Right atrium auricular region (tissue), 2 donors: ENCODE data around the gene ADM5. TPM values are rescaled to one million over a fixed set of nuclear protein-coding genes. Genes with fewer than 3 reads are reported as not detected.

Source experiments
- DNase-seq: peaks from one replicate; pipeline ENCODE4 v3.0.0-alpha.2; 2019; ENCODE audit warnings: low spot score
- H3K27ac ChIP-seq, 2 donors: fragments of 200-600 bp; sonication (generic); 1 replicate in 1 of 2; 2 replicates in 1 of 2; pipeline ENCODE4 v1.5.1; 2016 to 2019
- H3K27me3 ChIP-seq, 2 donors: fragments of 200-600 bp; sonication (generic); one replicate each; pipeline versions ENCODE4 v1.5.1 to v1.6.0; 2017 to 2019
- H3K36me3 ChIP-seq: fragments of 200-600 bp; sonication (generic); one replicate; pipeline ENCODE4 v1.5.1; 2016
- H3K4me1 ChIP-seq, 2 donors: fragments of 200-600 bp; sonication (generic); one replicate each; pipeline versions ENCODE4 v1.5.1 to v1.6.0; 2017 to 2019
- H3K4me3 ChIP-seq, 2 donors: fragments of 200-600 bp; sonication (generic); 1 replicate in 1 of 2; 2 replicates in 1 of 2; pipeline ENCODE4 v1.5.1; 2017 to 2019; ENCODE audit warnings: mild to moderate bottlenecking in 1 of 2, moderate library complexity in 1 of 2
- H3K9me3 ChIP-seq, 2 donors: fragments of 200-600 bp; sonication (generic); one replicate each; pipeline ENCODE4 v1.5.1; 2019
- CTCF ChIP-seq, 2 donors: fragments of 200-600 bp; sonication (generic); IDR thresholded peaks; one replicate each; pipeline ENCODE4 v1.5.1; 2019; ENCODE audit warnings: antibody characterized with exemption in 2 of 2
- total RNA-seq, 2 donors: library from RNA; depleted of rRNA; stranded (reverse); fragments of >200 nt; gene quantifications; one replicate each; pipeline ENCODE4 v1.1.0, GENCODE V29; 2016

Gene ADM5
- total RNA-seq, 2 donors from 2014 or later = 0.43 TPM; not detected in 1

DNA sequence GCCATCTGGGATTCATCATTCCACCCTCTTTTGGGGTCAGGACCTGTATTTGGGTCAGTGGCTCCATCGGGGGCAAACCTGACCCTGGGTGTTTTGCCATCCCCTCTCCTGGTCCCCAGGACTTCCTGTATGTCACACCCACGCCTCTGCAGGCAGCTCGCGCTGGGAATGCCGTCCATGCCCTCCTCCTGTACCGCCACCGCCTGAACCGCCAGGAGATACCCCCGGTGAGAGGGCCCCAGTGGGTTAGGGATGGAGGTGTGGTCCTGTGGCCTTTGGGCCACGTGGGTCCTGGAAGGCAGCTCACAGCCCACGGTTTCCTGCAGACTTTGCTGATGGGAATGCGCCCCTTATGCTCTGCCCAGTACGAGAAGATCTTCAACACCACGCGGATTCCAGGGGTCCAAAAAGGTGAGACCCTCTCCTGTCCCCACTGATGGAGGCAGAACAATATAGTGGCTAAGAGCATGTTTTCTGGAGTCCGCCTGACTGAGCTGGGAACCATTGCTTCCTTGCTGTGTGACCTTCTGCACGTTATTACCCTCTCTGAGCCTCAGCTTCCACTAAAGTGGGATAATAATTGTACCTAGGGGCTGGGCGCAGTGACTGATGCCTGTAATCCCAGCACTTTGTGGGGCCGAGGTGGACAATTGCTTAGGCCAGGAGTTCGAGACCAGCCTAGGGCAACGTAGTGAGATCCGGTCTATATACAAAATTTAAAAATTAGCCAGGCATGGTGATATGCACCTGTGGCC lies 15.7 kb downstream of the ADM5 start:
- no peak for TF ChIP-seq CTCF (IDR thresholded peaks at IDR 0.05)
- Histone ChIP-seq H3K9me3 (no peaks in the 10 kb centered on the region), H3K27ac (no peak overlapping the region), H3K36me3 (no peaks in the 10 kb centered on the region), H3K27me3 (no peaks in the 10 kb centered on the region), H3K4me1 (no peaks in the 10 kb centered on the region), H3K4me3 (no peak overlapping the region)
- DNase-seq = no peak

- no peaks in the 10 kb centered on the region for H3K27me3 ChIP-seq
- DNase-seq = no peak
- H3K4me3 ChIP-seq = no peak overlapping the region
- no peaks in the 10 kb centered on the region for H3K36me3 ChIP-seq
- TF ChIP-seq CTCF (IDR thresholded peaks at IDR 0.05) = no peak
- H3K27ac ChIP-seq = no peak overlapping the region
- no peaks in the 10 kb centered on the region for H3K9me3 ChIP-seq
- no peaks in the 10 kb centered on the region for H3K4me1 ChIP-seq
Observed at GRCh38 chr19:49705919-49706318, 16.5 kb downstream of the ADM5 start.

GRCh38 chr19:49710372-49710951 lies 21.1 kb downstream of the ADM5 start:
- H3K9me3 ChIP-seq = no peaks in the 10 kb centered on the region
- H3K36me3 ChIP-seq = no peaks in the 10 kb centered on the region
- H3K27me3 ChIP-seq = no peaks in the 10 kb centered on the region
- H3K27ac ChIP-seq = no peak overlapping the region
- DNase-seq = no peak
- TF ChIP-seq CTCF (IDR thresholded peaks at IDR 0.05) = no peak
- H3K4me1 ChIP-seq = no peaks in the 10 kb centered on the region
- no peak overlapping the region for H3K4me3 ChIP-seq

DNA sequence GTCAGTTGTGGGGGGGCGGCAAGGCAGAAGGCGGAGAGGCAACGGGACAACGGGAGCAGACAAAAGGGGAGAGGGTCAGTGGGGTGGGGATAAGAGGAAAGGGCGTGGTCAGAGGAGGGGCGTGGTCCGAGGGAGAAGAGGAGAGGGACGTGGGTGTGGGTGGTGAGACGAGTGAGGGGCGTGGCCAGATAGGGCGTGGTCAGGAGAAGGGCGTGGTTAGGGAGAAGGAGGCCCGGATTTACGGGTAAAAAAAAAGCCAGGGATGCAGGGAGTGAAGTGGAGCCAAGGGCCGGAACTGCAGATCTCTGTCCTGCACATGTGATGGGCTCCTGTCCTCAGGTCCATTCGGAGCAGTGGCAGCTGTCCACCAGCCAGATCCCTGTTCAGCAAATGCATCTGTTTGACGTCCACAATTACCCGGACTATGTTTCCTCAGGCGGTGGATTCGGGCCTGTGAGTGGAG lies 23.0 kb downstream of the ADM5 start:
- TF ChIP-seq CTCF (IDR thresholded peaks at IDR 0.05) = no peak
- no peaks in the 10 kb centered on the region for H3K9me3 ChIP-seq
- no peak for DNase-seq
- H3K27ac ChIP-seq = no peak overlapping the region
- H3K4me3 ChIP-seq = no peak overlapping the region
- H3K27me3 ChIP-seq = no peaks in the 10 kb centered on the region
- no peaks in the 10 kb centered on the region for H3K4me1 ChIP-seq
- H3K36me3 ChIP-seq = no peaks in the 10 kb centered on the region

DNA sequence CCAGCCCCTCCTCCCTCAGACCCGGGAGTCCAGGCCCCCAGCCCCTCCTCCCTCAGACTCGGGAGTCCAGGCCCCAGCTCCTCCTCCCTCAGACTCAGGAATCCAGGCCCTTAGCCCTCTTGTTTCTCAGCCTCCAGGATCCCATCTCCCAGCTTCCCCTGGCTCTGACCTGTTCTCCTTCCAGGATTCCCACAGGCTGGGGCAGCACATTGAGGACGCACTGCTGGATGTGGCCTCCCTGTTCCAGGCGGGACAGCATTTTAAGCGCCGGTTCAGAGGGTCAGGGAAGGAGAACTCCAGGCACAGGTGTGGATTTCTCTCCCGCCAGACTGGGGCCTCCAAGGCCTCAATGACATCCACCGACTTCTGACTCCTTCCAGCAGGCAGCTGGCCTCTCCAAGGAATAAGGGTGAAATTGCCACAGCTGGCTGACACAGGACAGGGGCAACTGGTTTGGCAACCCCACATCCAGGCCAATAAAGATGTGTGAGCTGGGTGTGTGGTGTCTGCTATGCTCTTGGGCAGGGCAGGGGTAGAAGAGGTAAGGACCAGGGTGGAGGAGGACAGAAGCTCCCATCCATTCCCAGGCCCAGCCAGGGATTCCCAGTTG lies 23.9 kb downstream of the ADM5 start:
- Histone ChIP-seq H3K4me3 (no peak overlapping the region), H3K9me3 (no peaks in the 10 kb centered on the region), H3K27me3 (no peaks in the 10 kb centered on the region), H3K27ac (no peak overlapping the region), H3K36me3 (no peaks in the 10 kb centered on the region), H3K4me1 (no peaks in the 10 kb centered on the region)
- no peak for TF ChIP-seq CTCF (IDR thresholded peaks at IDR 0.05)
- DNase-seq = no peak
